ENCODE data around the gene YPEL3. TPM values are rescaled to one million over a fixed set of nuclear protein-coding genes. Genes with fewer than 3 reads are reported as not detected.

The YPEL3 gene
- total RNA-seq, 1 experiment from 2014 or later = 52.7 TPM

DNA sequence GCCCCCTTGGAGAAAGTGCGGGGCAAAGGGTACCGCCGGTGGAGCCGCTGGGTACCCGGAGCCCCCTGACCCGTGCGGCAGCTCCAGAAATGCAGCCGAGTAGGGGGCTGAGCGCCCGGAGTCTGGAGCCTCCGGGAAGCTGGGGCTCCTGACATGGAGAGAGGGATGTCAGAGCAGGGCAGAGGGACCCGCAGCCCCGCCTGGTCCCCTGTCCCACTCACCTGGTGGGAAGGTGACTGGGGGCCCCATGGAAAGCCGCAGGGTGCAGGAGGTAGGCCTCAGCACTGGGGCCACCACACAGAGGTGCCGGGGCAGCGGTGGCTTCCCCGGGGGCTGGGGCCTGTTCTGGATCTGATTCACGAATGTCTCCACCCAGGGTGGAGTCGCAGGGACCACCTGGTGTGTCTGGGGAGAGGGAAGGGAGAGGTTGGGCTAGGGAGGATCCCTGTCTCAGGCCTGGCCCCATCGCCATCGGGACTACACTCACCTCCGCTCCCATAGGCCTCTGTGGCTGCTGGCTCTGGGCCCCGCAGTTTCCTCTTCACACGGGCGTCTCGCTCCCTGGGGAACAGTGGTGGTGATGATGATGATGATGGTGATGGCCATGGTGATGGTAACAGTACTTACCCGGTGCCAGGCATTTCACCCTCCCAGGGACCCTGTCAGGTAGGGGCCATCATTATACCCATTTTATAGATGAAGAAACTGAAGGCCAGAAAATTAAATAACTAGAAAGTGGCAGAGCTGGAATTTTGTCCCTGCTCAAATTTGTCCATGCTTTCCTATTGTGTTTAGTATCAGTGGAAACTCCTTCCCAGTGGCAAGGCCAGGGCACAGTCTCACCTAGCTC, 9.5 kb downstream of the YPEL3 start (continued):
- TF ChIP-seq, protein P1, sequence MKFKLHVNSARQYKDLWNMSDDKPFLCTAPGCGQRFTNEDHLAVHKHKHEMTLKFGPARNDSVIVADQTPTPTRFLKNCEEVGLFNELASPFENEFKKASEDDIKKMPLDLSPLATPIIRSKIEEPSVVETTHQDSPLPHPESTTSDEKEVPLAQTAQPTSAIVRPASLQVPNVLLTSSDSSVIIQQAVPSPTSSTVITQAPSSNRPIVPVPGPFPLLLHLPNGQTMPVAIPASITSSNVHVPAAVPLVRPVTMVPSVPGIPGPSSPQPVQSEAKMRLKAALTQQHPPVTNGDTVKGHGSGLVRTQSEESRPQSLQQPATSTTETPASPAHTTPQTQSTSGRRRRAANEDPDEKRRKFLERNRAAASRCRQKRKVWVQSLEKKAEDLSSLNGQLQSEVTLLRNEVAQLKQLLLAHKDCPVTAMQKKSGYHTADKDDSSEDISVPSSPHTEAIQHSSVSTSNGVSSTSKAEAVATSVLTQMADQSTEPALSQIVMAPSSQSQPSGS (CRISPR knock-in tag; IDR thresholded peaks at IDR 0.05; ENCODE audit: borderline replicate concordance, low read depth) = no peak
- no peak for TF ChIP-seq ESRRA (CRISPR knock-in tag; IDR thresholded peaks at IDR 0.05; ENCODE audit: borderline replicate concordance)

DNA sequence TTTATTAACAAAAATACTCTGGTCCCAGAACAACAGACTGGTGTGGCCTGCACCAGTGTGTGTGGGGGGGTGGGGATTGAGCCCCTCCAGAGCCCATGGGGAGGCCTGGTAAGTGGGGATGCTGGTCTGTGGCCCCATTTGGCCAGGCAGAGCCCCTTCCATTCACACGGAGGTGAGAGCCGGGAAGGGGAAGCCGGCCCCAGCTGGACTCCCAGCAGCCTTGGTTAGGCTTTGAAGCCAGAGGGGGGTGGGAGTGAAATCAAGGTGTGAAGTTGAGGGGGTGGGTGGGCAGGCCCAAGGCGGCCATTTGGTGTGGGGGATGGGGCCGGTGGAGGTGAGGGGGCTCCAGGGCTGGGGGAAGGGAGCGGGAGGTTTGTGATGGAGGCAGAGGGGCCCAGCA, 10.2 kb downstream of the YPEL3 start:
- no peak overlapping the region for H3K4me3 Mint-ChIP-seq
- H3K36me3 Mint-ChIP-seq = peaks cover 39% of the 10 kb centered on the region
- H3K27ac Mint-ChIP-seq = no peak overlapping the region
- POLR2A ChIA-PET = no interaction called here
- DNase-seq (ENCODE audit: low spot score) = no peak
- H3K9me3 Mint-ChIP-seq = peaks cover 4% of the 10 kb centered on the region; the same call in 1 of the 2 replicates
- CTCF ChIA-PET = interaction anchor here (2.0 kb wide), 1 partner anchor 26 kb away, joined by 10 read pairs; no protein-coding TSS in a partner anchor
- peaks cover 8% of the 10 kb centered on the region; the same call in 1 of the 2 replicates for H3K4me1 Mint-ChIP-seq
- TF ChIP-seq SP1 (CRISPR knock-in tag; conservative IDR thresholded peaks at IDR 0.05) = no peak
- TF ChIP-seq, protein P2, sequence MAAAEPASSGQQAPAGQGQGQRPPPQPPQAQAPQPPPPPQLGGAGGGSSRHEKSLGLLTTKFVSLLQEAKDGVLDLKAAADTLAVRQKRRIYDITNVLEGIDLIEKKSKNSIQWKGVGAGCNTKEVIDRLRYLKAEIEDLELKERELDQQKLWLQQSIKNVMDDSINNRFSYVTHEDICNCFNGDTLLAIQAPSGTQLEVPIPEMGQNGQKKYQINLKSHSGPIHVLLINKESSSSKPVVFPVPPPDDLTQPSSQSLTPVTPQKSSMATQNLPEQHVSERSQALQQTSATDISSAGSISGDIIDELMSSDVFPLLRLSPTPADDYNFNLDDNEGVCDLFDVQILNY (CRISPR knock-in tag; IDR thresholded peaks at IDR 0.05) = no peak
- TF ChIP-seq EMX1 (CRISPR knock-in tag; IDR thresholded peaks at IDR 0.05) = no peak
- TF ChIP-seq, protein P3, sequence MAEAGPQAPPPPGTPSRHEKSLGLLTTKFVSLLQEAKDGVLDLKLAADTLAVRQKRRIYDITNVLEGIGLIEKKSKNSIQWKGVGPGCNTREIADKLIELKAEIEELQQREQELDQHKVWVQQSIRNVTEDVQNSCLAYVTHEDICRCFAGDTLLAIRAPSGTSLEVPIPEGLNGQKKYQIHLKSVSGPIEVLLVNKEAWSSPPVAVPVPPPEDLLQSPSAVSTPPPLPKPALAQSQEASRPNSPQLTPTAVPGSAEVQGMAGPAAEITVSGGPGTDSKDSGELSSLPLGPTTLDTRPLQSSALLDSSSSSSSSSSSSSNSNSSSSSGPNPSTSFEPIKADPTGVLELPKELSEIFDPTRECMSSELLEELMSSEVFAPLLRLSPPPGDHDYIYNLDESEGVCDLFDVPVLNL (CRISPR knock-in tag; IDR thresholded peaks at IDR 0.05; ENCODE audit: borderline replicate concordance, low read depth) = no peak
- no peak for TF ChIP-seq FOXP1 (CRISPR knock-in tag; IDR thresholded peaks at IDR 0.05; ENCODE audit: borderline replicate concordance)
- no peak for TF ChIP-seq NR2C2 (CRISPR knock-in tag; IDR thresholded peaks at IDR 0.05)
- TF ChIP-seq, protein P4, sequence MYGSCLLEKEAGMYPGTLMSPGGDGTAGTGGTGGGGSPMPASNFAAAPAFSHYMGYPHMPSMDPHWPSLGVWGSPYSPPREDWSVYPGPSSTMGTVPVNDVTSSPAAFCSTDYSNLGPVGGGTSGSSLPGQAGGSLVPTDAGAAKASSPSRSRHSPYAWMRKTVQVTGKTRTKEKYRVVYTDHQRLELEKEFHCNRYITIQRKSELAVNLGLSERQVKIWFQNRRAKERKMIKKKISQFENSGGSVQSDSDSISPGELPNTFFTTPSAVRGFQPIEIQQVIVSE (CRISPR knock-in tag; IDR thresholded peaks at IDR 0.05; ENCODE audit: borderline replicate concordance) = no peak
- no peak for TF ChIP-seq ETV6 (CRISPR knock-in tag; IDR thresholded peaks at IDR 0.05)
- no peak for TF ChIP-seq HMGA2 (CRISPR knock-in tag; IDR thresholded peaks at IDR 0.05)
- no peak for TF ChIP-seq PRRX2 (CRISPR knock-in tag; IDR thresholded peaks at IDR 0.05)
- H3K27me3 Mint-ChIP-seq (ENCODE audit: low read depth) = no peaks in the 10 kb centered on the region
- no peak for ATAC-seq

DNA sequence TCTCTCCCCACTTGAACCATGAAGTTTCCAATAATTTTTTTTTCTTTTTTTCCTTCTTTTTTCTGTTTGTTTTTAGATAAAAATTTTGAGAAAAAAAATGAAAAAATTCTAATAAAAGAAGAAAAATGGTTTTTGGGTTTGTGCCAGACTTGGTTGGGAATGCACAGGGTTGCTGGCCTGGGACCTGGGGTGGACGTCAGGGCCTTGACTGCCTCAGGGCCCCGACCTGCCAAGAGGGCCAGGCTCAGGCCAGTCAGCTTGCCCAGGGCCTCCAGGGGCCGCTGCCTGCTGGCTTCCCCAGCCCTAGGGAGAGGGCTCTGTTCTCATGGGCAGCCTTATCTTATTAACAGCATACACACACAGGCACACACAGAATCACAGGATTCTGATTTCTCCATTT, 10.8 kb downstream of the YPEL3 start:
- Mint-ChIP-seq H3K36me3 (peaks cover 42% of the 10 kb centered on the region), H3K27ac (no peak overlapping the region), H3K4me3 (no peak overlapping the region), H3K9me3 (peaks cover 4% of the 10 kb centered on the region; the same call in 1 of the 2 replicates), H3K4me1 (peaks cover 6% of the 10 kb centered on the region; the same call in 1 of the 2 replicates), H3K27me3 (ENCODE audit: low read depth) (no peaks in the 10 kb centered on the region)
- CTCF ChIA-PET = interaction anchor here (1.4 kb wide), 1 partner anchor 27 kb away, joined by 6 read pairs; no protein-coding TSS in a partner anchor
- ATAC-seq = no peak
- POLR2A ChIA-PET = no interaction called here
- DNase-seq (ENCODE audit: low spot score) = no peak
- TF ChIP-seq JAZF1 (CRISPR knock-in tag; IDR thresholded peaks at IDR 0.05) (no peak), MXD4 (CRISPR knock-in tag; IDR thresholded peaks at IDR 0.05; ENCODE audit: borderline replicate concordance) (no peak)
- TF ChIP-seq, protein P5, sequence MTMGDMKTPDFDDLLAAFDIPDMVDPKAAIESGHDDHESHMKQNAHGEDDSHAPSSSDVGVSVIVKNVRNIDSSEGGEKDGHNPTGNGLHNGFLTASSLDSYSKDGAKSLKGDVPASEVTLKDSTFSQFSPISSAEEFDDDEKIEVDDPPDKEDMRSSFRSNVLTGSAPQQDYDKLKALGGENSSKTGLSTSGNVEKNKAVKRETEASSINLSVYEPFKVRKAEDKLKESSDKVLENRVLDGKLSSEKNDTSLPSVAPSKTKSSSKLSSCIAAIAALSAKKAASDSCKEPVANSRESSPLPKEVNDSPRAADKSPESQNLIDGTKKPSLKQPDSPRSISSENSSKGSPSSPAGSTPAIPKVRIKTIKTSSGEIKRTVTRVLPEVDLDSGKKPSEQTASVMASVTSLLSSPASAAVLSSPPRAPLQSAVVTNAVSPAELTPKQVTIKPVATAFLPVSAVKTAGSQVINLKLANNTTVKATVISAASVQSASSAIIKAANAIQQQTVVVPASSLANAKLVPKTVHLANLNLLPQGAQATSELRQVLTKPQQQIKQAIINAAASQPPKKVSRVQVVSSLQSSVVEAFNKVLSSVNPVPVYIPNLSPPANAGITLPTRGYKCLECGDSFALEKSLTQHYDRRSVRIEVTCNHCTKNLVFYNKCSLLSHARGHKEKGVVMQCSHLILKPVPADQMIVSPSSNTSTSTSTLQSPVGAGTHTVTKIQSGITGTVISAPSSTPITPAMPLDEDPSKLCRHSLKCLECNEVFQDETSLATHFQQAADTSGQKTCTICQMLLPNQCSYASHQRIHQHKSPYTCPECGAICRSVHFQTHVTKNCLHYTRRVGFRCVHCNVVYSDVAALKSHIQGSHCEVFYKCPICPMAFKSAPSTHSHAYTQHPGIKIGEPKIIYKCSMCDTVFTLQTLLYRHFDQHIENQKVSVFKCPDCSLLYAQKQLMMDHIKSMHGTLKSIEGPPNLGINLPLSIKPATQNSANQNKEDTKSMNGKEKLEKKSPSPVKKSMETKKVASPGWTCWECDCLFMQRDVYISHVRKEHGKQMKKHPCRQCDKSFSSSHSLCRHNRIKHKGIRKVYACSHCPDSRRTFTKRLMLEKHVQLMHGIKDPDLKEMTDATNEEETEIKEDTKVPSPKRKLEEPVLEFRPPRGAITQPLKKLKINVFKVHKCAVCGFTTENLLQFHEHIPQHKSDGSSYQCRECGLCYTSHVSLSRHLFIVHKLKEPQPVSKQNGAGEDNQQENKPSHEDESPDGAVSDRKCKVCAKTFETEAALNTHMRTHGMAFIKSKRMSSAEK (CRISPR knock-in tag; IDR thresholded peaks at IDR 0.05; ENCODE audit: borderline replicate concordance) = no peak

Measured in WTC11 (cell line).